NCI-H1105 treated with DMSO at 0.1 percent for 48 hours (cell line): ENCODE results near the gene RFX1.
"Not testable (repeated sequence)": the region's sequence is repeated elsewhere in the genome, so short reads cannot be mapped to it uniquely, and the experiment has no call there.

Experiments used
- DNase-seq: peaks from one replicate; lab custom pipeline; 2025; lab: John Stamatoyannopoulos, UW

The RFX1 gene

DNA sequence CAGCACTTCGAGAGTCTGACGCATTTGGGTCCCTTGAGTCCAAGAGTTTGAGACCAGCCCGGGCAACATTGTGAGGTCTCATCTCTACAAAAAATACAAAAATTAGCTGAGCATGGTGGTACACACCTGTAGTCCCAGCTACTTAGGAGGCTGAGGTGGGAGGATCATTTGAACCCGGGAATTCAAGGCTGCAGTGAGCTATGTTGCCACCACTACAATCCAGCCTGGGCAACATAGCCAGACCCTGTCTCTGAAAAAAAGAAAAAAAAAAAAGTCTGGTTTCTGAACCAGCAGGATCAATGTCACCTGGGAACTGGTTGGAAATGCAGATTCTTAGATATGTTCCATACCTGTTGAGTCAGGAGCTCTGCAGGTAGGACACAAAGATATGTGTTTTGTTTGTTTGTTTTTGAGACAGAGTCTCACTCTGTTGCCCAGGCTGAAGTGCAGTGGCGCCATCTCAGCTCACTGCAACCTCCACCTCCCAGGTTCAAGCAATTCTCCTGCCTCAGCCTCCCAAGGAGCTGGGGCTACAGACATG is 20.6 kb upstream of the RFX1 start:
- not testable (repeated sequence) for DNase-seq

DNA sequence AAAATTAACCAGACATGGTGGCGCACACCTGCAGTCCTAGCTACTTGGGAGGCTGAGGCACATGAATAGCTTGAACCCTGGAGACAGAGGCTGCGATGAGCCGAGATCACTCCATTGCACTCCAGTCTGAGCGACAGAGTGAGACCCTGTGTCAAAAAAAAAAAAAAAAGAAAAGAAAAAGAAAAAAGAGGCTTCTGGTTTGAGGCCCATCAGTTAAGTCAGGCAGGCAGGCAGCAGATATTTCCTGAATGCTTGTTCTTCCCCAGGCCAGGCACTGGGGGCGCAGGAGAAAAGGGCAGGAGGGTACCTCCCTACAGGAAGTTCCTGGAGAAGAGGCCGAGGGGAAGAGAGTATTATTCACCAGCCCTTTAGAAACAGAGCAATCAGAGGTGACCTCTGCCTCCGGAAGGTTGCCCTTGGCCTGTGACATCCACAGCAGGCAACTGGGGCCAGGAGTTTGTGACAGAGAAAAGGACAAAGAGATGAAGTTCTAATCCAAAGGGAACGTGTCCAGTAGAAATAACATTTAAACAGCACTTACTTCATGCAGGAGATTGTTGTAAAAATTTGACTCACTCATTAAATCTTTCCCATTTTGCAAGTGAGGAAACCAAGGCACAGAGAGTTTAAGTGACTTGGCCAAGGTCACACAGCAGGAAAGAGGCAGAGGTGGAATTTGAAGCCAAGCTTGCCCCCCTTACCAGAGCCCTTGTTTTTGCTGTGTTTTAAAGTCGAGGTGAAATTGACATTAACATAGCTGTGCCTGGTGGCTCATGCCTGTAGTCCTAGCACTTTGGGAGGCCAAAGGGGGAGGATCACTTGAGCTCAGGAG is 17.5 kb upstream of the RFX1 start:
- DNase-seq, result no peak

DNA sequence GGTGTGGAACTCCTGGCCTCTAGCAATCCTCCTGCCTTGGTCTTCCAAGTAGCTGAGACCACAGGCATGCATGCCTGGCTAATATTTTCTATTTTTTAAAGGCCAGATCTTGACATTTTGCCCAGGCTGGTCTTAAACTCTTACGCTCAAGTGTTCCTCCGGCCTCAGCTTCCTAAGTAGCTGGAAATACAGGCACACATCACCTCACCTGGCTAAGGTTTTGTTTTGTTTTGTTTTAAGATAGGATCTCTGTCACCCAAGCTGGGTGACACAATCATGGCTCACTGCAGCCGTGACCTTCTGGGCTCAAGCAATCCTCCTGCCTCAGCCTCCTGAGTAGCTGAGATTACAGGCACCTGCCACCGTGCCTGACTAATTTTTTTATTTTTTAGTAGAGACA is 16.3 kb upstream of the RFX1 start:
- no peak for DNase-seq

DNA sequence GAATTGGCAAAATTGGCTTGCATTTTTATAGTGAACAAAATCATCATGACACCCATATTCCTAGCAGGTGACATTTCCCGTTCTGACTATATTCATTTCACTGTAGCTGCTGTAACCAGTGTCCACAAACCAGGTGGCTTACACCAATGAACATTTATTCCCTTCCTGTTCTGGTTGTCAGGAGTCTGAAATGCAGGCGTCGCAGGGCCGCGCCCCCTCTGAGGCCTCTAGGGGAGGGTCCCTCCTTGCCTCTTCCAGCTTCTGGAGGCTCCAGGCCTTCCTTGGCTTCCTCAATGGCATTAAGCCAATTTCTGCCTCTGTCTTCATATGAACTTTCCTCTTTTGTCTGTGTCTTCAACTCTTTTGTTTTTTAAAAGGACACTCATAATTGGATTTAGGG is 15.4 kb upstream of the RFX1 start:
- no peak for DNase-seq

DNA sequence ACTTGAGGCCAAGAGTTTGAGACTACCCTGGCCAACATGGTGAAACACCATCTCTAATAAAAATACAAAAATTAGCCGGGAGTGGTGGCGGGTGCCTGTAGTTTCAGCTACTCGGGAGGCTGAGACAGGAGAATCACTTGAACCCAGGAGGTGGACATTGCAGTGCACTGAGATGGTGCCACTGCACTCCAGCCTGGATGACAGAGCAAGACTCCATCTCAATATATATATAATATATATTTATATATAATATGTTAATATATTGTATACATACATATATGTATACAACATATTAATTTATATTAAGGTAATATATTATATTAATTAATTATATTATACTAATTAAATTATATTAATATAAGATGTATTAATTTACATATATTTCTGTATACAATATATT is 13.6 kb upstream of the RFX1 start:
- not testable (repeated sequence) for DNase-seq

DNA sequence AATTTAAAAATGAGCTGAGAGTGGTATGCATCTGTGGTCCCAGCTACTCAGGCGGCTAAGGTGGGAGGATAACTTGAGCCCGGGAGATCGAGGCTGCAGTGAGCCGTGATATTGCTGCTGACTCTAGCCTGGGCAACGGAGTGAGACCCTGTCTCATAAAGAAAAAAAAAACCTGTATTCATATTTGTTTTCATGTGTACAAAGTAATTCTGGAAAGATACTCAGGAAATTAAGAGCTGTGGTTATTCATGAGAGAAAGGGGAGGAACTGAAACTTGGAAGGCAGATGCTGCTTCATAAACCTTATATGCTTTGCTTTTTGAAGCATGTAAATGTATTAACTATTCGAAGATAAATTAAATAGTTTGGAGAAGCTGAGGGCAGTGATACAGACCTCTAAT is 13.0 kb upstream of the RFX1 start:
- DNase-seq, result no peak

DNA sequence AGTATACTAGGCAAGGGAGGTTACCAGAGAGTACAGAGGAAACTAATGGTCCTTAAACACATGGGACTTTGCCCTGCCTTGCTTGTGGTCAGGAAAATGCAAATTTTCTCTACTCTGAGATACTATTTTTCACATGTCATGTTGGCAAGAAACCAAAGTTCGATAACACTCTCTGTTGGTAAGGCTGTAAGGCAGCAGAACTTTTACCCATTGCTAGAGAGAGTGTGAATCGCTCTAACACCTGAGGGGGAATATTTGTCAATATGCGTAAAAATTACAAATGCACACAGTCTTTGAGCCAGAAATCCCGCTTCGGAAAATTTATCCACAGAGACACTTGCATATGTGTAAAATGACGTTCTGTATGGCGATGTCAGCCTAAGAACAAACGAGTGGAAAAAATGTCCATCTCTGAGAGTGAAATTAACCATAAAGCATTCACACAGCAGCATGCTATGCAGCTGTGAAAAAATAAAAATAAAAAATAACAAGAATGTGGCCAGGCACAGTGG is 9.5 kb upstream of the RFX1 start:
- no peak for DNase-seq

DNA sequence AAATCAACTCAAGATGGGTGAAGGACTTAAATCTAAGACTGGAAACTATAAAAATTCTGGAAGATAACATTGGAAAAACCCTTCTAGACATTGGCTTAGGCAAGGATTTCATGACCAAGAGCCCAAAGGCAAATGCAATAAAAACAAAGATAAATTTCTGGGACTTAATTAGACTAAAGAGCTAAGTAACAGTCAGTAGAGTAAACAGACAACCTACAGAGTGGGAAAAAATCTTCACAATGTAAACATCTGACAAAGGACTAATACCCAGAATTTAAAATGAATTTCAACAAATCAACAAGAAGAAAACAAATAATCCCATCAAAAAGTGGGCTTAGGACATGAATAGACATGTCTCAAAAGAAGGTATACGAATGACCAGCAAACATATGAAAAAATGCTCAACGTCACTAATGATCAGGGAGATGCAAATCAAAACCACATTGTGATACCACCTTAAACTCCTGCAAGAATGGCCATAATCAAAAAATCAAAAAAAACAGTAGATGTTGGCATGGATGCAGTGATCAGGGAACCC is 6.3 kb upstream of the RFX1 start:
- no peak for DNase-seq

DNA sequence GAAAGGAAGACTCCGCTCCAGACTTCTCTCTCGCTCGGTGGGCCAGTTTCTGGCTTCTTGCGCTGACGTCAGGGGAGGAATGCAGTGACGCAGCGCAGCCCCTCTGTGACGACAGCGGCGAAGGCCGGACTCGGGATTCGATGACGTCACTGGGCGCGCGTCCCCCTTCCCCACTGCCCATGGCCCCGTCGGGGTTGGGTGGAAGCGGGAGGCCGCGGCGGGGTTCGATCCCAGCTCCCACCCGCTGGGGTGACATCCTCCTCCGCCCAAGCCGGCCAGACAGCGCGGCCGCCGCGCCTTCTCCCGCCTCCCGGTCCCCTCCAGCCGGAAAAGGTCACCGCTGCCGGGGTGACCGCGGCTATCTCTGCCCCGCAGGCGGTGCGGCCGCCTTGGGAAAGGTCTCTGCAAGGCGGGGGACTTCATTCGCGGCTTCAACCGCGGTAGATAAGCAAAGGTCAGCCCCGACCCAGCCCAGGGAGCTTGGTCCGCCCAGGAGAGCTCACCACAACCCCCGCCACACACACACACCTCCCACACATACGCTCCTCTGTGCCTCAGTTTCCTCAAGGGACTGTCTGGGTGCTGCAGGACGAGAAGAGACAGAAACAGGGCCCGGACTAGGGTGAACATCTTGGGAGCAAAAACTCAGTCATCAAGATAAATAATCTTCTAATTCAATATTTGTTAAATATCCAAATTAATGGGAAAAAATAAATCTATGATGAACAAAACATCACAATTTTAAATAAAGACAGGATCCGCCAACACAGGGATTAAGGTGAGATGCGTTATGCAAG is 844 bp upstream of the RFX1 start:
- no peak for DNase-seq

DNA sequence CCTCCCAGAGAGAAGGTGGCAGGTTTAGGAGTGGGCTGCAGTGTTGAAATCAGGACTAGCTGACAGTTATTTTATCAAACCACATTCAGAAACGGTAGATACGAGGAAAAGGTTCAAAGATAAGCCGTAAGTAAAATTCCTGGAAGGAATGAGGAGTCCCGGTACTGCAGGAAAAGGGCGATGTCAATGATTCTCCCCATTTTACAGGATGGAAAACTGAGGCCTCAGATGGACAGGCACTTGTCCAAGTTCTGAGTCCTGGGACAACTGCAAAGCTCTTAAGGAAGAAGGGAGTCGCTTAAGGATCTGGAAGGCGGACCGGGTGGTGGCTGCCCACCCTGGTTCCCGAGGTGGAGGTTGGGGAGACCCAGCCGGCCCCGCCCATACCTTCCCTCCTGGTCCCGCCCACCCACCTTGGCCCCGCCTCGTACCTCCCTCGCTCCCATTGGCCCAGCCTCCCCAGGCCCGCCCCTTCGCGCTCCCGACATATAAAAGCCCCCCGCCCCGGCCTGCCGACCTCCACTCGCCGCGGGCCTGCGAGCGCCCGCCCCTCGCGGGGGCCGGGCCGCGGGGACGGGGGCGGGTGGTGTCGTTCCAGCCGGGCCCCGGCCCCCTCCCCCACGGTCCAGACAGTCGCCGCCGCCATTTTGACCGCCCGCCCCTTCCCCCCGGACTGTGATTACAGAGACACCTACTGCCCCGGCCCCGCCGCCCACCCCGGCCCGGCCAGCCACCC is 603 bp downstream of the RFX1 start:
- peak; percentile 62 for DNase-seq

DNA sequence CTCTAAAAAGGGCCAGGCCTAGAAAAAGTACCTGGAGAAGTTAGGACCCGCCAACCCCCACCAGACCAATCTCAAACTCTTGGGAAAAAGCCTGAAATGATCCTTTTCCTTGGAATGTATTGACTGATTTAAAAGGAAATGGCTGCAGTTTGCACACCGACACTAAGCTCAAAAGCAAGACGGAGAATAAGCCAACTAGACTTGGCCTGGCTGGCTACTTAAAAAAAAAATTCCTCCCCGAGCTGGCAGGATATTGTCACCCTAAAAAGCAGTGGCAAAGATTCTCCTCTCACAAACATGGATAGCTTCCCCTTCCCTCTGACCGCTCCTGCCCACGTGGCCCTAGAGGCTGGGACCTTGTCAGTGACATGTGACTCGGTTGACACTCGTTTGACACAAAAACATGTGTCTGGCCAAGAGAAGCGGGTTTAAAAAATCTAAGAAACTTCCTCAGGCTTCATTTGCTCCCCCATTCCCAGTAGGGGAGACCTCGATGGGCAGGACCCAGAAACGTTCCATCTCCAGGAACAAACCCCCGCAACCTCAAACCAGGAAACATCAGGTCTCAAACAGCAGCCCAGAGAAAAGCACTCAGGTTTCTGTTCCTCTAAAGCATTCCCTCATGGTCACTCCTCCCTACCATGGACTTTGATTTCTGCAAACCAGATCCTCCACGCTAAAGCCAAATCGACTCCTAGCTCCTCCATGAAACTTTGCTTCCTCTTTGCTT is 1.3 kb downstream of the RFX1 start:
- no peak for DNase-seq

DNA sequence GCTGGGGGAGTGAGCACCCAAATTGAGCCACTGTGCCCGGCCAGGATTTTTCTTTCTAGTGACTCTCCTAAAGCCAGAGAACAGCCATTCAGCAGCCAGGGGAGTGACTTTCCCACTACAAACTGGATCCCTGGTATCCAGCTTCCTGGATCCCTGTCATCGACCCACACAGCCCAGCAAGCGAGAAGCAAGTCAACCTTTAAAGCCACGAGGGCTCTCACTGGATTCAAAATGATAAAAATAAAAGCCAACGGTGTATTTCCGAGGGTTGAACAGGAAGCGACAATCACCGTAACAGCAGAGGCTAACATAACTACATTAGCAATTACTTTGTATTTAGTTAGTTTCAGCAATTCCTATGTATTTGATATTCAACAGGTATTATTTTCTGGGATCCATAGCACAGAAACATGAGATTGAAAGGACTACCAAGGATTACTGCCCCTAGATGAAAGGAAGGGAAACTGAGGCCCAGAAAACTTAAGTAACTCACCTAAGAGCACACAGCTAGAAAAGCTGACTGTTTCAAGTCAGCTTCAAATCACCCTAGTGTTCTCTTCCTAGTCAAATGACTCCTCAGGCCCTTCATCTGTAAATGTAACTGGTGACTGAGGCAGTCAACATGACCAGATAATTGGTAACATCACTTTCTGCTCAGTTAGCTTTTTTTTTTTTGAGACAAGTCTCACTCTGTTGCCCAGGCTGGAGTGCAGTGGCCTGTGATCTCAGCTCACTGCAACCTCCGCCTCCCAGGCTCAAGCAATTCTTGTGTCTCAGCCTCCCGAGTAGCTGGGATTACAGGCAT is 2.7 kb downstream of the RFX1 start:
- no peak for DNase-seq

DNA sequence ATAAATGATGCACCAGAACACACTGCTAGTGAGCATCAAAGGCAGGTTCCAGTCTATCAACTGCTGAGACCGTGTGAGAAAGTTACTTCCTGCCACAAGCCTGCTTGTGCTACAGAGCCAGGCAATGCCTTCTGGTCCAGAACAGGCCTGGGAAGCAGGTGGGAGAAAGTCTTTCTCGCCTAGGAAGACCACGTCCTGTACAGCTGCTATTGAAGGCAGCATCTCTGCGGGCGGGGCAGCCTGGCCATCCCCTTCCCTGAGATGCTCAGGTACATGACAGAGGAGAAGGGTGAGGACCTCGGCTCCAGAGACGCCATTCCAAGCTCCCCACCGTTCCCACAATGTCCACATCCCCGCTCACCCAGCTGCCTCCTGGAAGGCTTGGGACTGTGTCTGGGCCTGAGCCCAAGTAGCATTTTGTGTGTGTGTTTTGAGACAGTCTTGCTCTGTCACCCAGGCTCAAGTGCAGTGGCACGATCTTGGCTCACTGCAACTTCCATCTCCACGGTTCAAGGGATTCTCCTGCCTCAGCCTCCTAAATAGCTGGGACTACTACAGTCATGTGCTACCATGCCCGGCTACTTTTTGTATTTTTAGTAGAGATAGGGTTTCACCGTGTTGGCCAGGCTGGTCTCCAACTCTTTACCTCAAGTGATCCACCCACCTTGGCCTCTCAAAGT is 3.4 kb downstream of the RFX1 start:
- no peak for DNase-seq

DNA sequence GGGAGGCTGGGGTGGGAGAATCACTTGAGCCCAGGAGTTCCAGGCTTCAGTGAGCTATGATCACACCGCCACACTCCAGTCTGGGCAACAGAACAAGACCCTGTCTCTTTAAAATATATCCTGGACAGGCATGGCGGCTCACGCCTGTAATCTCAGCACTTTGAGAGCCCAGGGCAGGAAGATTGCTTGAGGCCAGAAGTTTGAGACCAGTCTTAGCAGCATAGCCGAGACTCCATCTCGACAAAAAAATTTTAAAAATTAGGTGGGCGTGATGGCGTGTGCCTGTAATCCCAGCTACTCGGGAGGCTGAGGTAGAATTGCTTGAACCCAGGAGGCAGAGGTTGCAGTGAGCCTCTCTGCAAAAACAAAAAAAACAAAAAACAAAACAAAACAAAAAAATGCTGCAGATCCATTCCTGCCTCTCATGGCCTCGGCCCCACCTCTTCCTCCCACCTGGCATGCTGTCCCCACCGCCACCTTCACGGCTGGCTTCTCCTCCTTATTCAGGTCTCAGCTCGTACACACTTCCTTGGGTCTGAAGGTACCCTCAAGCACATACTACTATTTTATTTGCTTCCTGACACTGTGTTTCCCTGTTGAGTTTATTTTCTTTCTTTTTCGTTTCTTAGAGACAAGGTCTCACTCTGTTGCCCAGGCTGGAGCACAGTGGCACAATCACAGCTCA is 5.3 kb downstream of the RFX1 start:
- no peak for DNase-seq

DNA sequence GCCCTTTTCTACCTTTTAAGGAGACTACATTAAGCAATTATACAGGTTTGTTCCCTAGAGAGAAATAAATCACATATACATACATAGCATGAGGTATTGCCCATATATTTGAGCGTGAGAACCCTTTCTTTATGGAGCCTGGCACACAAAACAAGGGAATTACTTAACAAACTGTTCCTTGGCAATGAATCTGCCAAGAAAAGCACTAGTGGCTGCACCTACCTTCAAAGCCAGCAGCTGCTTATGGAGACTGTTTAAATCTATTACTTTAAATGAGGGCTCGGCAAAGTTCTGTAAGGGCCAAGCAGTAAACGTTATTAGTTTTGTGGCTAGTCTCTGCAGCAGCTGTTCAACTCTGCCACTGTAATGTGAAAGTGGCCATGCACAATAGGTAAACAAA is 7.0 kb downstream of the RFX1 start:
- no peak for DNase-seq

DNA sequence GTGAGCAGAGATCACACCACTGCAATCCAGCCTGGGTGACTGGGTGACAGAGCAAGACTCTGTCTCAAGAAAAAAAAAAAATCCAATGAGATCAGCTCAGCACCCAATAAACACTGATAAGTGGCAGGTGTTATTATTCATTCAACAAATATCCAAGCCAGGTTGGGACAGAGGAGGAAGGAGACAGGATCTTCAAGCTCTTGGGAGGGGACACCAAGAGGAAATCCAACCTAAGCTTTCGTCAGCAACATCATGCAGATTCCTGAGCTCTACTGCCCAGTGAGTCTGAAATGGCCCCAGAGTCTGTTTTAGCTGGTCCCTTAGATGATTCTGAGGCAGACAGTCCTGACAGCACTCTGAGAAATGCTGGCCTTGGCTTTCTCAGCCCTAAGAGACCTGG is 7.7 kb downstream of the RFX1 start:
- DNase-seq, result no peak

DNA sequence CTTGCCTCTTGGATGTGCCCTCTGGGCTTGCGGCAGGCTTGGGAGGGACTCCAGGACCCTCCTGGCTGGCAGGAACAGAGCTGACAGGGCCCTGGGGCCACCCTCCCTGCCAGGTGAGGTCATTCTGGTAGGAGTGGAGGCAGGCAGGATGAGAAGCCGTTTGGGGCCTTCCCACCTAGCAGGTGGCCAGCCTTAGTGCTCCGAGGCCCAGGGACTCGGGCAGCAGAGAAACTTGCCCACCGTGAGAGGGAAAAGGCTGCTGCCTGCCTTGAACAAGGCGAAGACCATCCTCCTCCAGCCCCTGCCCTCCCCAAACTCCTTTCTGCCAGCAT is 8.5 kb downstream of the RFX1 start:
- no peak for DNase-seq

DNA sequence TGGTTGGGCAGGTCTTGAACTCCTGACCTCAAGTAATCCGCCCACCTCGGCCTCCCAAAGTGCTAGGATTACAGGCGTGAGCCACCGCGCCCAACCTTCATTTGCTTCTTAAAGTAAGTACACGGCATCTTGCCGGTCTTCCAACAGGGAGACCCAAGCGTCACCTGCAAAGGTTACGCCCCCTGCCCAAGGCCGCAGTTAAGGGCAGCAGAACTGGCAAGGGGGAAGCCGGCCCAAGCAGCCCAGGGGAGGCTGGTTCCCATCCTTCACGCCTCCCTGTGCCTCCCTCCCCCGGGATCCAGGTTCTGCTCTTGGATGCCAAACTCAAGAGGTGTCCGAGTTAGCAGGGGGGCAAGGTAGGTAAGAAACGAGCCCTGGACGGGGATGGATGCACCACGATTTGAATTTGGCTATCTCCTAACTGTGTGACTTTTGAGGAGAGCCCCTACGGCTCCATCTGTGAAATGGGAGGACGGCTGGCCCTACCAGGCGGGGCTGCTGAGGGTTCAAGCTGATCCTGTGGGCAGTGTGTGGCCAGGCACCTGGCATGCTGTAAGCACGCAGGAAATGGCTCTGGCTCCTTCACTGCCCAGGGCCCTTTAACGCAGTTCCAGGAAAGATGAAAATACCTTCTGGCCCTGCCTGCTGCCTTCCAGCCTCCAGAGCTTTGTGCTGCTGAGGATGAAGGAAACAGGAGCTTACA is 9.0 kb downstream of the RFX1 start:
- DNase-seq, result no peak
